GM20431 (cell line): Measurements from ENCODE around the gene HAO2.

Experiments used
- in situ Hi-C: fragments of 300-500 bp; cut with MseI, MboI; formaldehyde crosslinking; loops from one replicate; pipeline ENCODE4 v1.15.0; 2020; ENCODE audit warnings: low sequenced_read_pairs; ENCODE audit not compliant: unreplicated experiment

Gene HAO2

DNA sequence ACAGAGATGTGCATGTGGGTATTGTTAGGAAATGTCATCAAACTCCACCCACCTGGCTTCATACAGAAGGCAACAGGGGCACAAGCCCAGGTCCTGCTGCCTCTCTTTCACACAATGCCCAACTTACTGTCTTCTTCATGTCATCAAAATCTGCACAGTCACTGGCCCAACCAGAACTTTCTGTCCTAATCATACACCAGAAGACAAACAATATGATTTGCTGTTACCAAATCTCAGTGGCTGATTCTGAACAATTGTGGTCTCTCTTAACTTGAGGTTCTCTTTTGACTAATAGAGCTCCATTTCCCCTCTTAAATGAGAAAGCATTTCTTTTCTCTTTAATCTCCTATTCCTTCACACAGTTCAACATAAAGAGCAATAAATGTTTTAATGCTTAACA lies 54.0 kb downstream of the HAO2 start:
- in situ Hi-C loops = no loop called here

DNA sequence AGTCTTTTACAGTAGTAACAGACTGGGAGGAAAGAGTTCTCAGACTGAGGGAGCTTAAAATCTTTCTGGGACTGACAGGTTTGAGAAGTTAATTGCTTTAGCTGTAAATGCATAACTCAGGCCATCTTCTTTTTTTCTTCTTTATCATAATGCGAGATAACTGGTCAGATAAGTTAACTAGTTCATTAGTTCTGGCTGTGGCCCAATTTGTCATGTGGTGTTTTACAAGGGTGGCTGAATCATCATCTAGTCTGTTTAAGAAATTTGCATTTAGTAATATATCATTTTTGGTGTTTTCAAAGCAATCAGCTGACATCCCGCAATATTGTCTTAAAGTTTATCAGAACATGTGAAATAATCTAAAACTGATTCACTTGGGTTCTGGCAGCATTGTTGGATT lies 60.4 kb downstream of the HAO2 start:
- in situ Hi-C loops = no loop called here

DNA sequence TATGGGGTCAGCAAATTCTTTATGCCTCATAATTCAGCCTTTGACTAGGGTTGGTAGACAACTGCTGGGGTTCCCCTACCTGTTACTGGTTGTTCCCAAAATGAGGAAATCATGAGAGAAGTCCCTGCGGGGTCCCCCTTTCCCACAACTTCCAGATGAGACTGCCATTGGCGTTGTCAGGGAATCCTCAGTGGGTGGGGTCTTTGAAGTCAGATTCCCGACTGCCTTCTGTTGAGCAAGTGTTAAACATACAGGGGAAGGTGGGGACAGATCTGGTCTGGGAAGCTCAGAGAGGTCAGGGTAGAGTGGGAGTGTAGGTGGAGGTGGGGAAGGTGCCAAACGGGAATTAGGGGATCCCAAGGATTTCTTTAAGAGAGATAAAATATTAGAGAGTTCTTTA lies 61.1 kb downstream of the HAO2 start:
- in situ Hi-C loops = no loop called here

DNA sequence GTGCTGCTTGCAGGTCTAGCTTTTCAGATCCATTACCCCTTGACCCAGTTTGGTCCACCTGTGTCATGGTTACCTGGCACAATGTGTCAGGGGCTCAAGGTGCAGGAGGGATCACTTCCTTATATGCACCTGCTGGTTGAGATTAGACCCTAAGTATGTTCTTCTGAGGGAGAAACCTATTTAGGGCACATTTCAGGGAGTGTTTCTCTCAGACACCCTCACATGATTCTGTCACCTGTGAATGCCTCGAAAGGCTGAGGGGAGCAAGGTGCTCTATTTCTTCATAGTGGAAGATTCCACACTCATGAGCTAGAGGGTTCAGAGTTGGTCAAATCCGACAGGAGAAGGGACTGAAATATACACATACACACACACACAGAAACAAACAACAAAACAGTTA lies 61.9 kb downstream of the HAO2 start:
- in situ Hi-C loops = no loop called here

DNA sequence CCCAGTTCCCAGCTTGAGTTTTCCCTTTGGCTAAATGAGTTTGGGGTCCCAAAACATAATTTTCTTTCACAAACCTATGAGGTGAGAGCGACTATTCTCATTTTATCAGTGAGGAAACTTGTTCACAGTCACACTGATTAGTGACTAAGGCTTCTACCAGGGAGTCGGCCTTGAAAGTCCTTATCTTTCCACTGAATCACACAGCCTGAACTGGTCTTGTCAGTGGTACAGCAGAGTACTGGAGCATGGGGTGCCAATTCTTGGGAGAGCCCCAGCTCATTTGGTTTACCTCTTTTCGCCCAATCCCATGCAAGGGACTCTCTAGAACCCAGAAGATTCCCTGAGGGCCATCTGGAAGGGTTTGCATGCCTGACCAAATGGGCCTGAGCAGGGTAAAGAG lies 63.3 kb downstream of the HAO2 start:
- in situ Hi-C loops = no loop called here

DNA sequence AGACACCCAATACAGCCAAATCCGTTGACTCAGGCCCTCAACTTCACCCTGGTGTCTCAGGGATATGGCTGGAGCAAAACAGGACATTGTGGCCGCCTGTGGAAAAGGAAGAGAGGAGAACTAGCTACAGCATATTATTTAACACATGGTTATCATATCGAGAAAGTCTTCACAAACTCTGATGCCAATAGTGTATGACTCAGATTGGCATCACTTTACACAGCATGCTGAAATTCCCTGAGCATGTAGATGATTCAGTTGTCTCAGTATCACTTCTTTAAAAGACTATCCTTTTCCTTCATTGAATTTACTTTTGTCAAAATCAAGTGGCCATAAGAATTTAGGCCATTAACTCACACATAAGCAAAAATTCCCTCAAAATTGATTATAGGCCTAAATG lies 66.5 kb downstream of the HAO2 start:
- in situ Hi-C loops = no loop called here

DNA sequence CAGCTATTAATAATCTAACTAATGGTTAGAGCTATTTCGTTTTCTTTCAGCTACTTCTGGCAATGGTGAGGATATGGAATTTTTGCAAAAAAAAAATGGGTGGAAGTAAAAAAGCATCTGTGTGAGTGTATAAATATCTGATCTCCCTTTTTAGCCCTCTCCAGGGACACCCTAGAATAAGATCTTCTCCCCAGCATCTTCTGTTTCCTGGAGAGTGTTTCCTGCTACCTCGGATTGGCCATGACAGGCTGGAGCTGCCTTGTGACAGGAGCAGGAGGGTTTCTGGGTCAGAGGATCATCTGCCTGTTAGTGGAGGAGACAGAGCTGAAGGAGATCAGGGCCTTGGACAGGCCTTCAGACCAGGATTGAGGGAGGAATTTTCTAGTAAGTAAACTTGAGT lies 70.2 kb downstream of the HAO2 start:
- in situ Hi-C loops = no loop called here

DNA sequence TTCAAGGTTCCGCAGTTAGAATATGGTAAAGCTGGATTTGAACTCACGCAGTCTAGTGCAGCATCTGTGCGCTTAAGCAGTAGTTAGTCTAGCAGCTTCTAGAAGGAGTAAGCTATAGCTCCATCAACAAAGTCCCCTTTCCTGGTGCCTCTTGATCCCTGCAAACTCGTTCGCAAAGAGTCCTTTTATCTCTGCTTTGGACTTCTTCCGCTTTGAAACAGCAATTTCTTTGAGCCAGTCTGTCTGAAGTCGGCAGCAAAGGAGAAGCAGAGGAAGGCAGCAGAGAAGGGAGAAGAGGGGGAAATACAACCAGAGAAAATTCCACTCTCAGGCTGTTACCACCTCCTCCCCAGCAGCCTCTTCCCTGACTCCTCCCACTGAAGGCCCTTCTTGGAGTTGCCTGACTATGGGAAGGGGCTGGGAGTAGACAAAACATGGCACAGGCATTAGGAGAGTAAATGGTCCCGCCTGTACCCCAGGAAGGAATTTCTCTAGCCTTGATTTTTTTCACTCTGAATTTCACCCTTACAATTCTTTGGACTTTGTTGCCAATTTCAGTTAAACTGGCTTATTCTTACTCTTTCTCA lies 72.2 kb downstream of the HAO2 start:
- in situ Hi-C loops = no loop called here

DNA sequence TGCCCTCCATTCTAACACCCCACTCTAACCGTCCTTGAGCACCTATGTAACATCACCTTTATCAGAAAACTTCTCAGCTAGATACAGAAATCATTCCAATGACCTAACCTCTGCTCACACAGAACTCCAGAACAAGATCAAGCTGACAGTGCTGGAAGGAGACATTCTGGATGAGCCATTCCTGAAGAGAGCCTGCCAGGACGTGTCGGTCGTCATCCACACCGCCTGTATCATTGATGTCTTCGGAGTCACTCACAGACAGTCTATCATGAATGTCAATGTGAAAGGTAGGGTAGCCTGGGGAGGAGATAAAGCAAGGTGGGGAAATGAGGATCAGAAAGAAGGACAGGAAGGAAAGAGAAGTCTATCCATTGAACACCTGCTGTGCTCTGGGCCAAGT lies 74.2 kb downstream of the HAO2 start:
- in situ Hi-C loops = no loop called here
